Neural cell (in vitro differentiated cells): Measurements from ENCODE around the gene FOXL3.

Experiments
- EP300 ChIP-seq: fragments of 450-650 bp; conservative IDR thresholded peaks from 2 replicates; pipeline ENCODE4 v1.6.1; 2014; ENCODE audit warnings: antibody characterized with exemption, mild to moderate bottlenecking, moderate library complexity; ENCODE audit not compliant: poor library complexity, severe bottlenecking
- SMC3 ChIP-seq: fragments of 450-650 bp; conservative IDR thresholded peaks from 2 replicates; pipeline ENCODE4 v1.6.1; 2014; ENCODE audit warnings: antibody characterized with exemption, mild to moderate bottlenecking, moderate library complexity; ENCODE audit not compliant: poor library complexity
- TAF1 ChIP-seq: IDR thresholded peaks from 2 replicates; pipeline ENCODE4 v1.6.1; 2012; ENCODE audit warnings: low read depth
- TF ChIP-seq, protein P1 (sequence below): fragments of 450-650 bp; IDR thresholded peaks from 2 replicates; pipeline ENCODE4 v1.5.1; 2014; ENCODE audit warnings: antibody characterized with exemption, mild to moderate bottlenecking, moderate library complexity; ENCODE audit not compliant: poor library complexity, severe bottlenecking
- TF ChIP-seq, protein P2 (sequence below): IDR thresholded peaks from 2 replicates; pipeline ENCODE4 v1.6.1; 2012; ENCODE audit warnings: borderline replicate concordance

DNA sequence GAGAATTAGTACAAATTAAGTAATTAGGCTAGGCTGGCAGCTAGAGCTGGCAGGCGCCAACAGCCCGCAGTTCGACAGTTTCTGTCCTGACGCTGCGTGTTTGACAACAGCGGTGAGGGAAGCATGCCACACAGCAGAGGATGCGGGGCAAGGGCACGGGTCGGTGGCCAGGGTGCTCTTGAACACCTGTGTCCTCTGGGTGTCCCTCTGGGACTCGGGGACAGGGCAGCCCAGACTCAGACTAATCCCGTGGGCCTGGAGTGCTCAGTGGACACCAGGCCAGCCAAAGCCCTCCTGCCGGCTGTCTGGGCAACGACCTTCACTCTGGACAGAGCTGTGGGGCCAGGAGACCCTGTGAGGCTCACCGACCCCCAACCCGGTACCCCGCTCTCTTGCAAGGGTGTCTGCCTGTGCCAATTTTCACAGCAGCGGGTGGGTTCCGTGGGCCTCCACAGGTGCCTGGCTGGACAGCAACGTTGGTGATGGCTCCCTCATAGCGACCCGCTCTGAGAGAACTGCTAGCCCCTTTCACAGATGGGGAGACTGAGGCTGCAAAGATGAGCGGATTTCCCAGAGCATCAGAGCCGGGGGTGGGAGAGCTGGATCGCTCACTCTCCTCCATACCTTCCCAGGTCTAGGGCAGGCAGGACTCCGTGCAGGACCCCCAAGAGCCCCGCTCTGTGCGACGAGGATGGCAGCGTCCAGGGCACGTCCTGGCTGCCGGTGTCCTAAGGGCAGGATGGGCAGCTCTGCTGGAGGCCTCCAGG is 48.5 kb downstream of the FOXL3 start:
- TF ChIP-seq, protein P1, sequence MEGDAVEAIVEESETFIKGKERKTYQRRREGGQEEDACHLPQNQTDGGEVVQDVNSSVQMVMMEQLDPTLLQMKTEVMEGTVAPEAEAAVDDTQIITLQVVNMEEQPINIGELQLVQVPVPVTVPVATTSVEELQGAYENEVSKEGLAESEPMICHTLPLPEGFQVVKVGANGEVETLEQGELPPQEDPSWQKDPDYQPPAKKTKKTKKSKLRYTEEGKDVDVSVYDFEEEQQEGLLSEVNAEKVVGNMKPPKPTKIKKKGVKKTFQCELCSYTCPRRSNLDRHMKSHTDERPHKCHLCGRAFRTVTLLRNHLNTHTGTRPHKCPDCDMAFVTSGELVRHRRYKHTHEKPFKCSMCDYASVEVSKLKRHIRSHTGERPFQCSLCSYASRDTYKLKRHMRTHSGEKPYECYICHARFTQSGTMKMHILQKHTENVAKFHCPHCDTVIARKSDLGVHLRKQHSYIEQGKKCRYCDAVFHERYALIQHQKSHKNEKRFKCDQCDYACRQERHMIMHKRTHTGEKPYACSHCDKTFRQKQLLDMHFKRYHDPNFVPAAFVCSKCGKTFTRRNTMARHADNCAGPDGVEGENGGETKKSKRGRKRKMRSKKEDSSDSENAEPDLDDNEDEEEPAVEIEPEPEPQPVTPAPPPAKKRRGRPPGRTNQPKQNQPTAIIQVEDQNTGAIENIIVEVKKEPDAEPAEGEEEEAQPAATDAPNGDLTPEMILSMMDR: no peak
- TF ChIP-seq TAF1 (no peak), EP300 (no peak), SMC3 (no peak)
- TF ChIP-seq, protein P2, sequence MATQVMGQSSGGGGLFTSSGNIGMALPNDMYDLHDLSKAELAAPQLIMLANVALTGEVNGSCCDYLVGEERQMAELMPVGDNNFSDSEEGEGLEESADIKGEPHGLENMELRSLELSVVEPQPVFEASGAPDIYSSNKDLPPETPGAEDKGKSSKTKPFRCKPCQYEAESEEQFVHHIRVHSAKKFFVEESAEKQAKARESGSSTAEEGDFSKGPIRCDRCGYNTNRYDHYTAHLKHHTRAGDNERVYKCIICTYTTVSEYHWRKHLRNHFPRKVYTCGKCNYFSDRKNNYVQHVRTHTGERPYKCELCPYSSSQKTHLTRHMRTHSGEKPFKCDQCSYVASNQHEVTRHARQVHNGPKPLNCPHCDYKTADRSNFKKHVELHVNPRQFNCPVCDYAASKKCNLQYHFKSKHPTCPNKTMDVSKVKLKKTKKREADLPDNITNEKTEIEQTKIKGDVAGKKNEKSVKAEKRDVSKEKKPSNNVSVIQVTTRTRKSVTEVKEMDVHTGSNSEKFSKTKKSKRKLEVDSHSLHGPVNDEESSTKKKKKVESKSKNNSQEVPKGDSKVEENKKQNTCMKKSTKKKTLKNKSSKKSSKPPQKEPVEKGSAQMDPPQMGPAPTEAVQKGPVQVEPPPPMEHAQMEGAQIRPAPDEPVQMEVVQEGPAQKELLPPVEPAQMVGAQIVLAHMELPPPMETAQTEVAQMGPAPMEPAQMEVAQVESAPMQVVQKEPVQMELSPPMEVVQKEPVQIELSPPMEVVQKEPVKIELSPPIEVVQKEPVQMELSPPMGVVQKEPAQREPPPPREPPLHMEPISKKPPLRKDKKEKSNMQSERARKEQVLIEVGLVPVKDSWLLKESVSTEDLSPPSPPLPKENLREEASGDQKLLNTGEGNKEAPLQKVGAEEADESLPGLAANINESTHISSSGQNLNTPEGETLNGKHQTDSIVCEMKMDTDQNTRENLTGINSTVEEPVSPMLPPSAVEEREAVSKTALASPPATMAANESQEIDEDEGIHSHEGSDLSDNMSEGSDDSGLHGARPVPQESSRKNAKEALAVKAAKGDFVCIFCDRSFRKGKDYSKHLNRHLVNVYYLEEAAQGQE: no peak
